H54 (cell line): ENCODE results near the gene RAB11FIP4.
"Not testable (repeated sequence)": the region's sequence is repeated elsewhere in the genome, so short reads cannot be mapped to it uniquely, and the experiment has no call there.

ENCODE experiments used
- DNase-seq: peaks from one replicate; pipeline ENCODE4 v3.0.0; 2011; ENCODE audit warnings: low spot score, mixed read lengths; ENCODE audit not compliant: insufficient read length
- FAIRE-seq: peaks from 3 replicates; lab custom pipeline; 2011; peaks lifted over from hg19 to GRCh38; lab: Jason Lieb, UNC
- POLR2A ChIP-seq: IDR thresholded peaks from 2 replicates; pipeline ENCODE4 v1.6.1; 2011; ENCODE audit warnings: low read depth, mild to moderate bottlenecking, low read length

RAB11FIP4 gene

GRCh38 chr17:31378638-31379037 is 12.8 kb upstream of the RAB11FIP4 start:
- TF ChIP-seq POLR2A: no peak
- FAIRE-seq (no peak), DNase-seq (no peak)

- no peak for DNase-seq
- no peak for FAIRE-seq
- no peak for TF ChIP-seq POLR2A
These were observed 11.8 kb upstream of the RAB11FIP4 start for GRCh38 chr17:31379597-31380205.

- FAIRE-seq (no peak), DNase-seq (no peak)
- no peak for TF ChIP-seq POLR2A
These were observed 10.3 kb upstream of the RAB11FIP4 start for GRCh38 chr17:31381165-31381668.

- not testable (repeated sequence) for FAIRE-seq, DNase-seq
These were observed 8.7 kb upstream of the RAB11FIP4 start for GRCh38 chr17:31382668-31383275.

GRCh38 chr17:31383488-31383887 is 8.0 kb upstream of the RAB11FIP4 start:
- not testable (repeated sequence) for FAIRE-seq, DNase-seq

GRCh38 chr17:31385428-31386285 is 5.8 kb upstream of the RAB11FIP4 start:
- no peak for DNase-seq
- FAIRE-seq: no peak

GRCh38 chr17:31386542-31387075 is 4.9 kb upstream of the RAB11FIP4 start:
- DNase-seq: no peak
- no peak for FAIRE-seq
- no peak for TF ChIP-seq POLR2A

More at GRCh38 chr17:31385428-31386285, 5.8 kb upstream of the RAB11FIP4 start:
- no peak for TF ChIP-seq POLR2A

GRCh38 chr17:31387438-31387837 is 4.0 kb upstream of the RAB11FIP4 start:
- no peak for TF ChIP-seq POLR2A
- DNase-seq: no peak
- no peak for FAIRE-seq

- FAIRE-seq (no peak), DNase-seq (no peak)
- no peak for TF ChIP-seq POLR2A
These were observed 3.1 kb upstream of the RAB11FIP4 start for GRCh38 chr17:31388351-31388750.

- DNase-seq (no peak), FAIRE-seq (no peak)
- no peak for TF ChIP-seq POLR2A
These were observed 2.5 kb upstream of the RAB11FIP4 start for GRCh38 chr17:31388770-31389656.

GRCh38 chr17:31389657-31390381 is 1.7 kb upstream of the RAB11FIP4 start:
- no peak for DNase-seq
- TF ChIP-seq POLR2A: no peak
- FAIRE-seq: no peak

- no peak for DNase-seq
- FAIRE-seq: no peak
- TF ChIP-seq POLR2A: no peak
These were observed 1.1 kb upstream of the RAB11FIP4 start for GRCh38 chr17:31390426-31390747.
